B cell (primary cell): ENCODE results near the gene FAM234A. TPM values are rescaled to one million over a fixed set of nuclear protein-coding genes. Genes with fewer than 3 reads are reported as not detected.

Experiments used
- ATAC-seq: fragments of 200-7000 bp; cut with Tn5 transposase; one replicate; pipeline ENCODE4 v1.10.0; 2021; ENCODE audit warnings: low read depth, mild to moderate bottlenecking, moderate number of reproducible peaks, moderate library complexity
- CTCF ChIA-PET: fragments of 350-600 bp; sonication (Branson Sonifier 250); formaldehyde crosslinking; loops from one replicate; lab custom pipeline; 2021; ENCODE audit warnings: antibody characterized with exemption, inconsistent platforms; lab: Charles Lee
- POLR2A ChIA-PET: fragments of 350-600 bp; sonication (Branson Sonifier 250); formaldehyde crosslinking; loops from one replicate; lab custom pipeline; 2021; ENCODE audit warnings: antibody characterized with exemption; lab: Charles Lee
- DNase-seq: peaks from one replicate; pipeline ENCODE4 v3.0.0; 2013
- H2AFZ ChIP-seq: 2 replicates; pipeline ENCODE4 v1.6.1; 2012; ENCODE audit warnings: mild to moderate bottlenecking, low read depth, low read length; ENCODE audit not compliant: insufficient read depth, poor library complexity, severe bottlenecking
- H3K27ac ChIP-seq, 2 donors: 1 replicate in 1 of 2; 2 replicates in 1 of 2; pipeline ENCODE4 v1.5.1; 2012 to 2013; ENCODE audit warnings: low read length in 2 of 2, mild to moderate bottlenecking in 2 of 2, moderate library complexity in 1 of 2
- H3K27me3 ChIP-seq, 4 experiments: fragments of 200-600 bp in 1 of 4; sonication (generic) in 1 of 4; replicated peaks in 1 of 4; 1 replicate in 2 of 4; 2 replicates in 2 of 4; pipeline versions ENCODE4 v1.6.1 to v1.7.0; 2013 to 2016; ENCODE audit warnings: low read length in 3 of 4, mild to moderate bottlenecking in 2 of 4, mixed read lengths in 1 of 4, moderate library complexity in 1 of 4; ENCODE audit not compliant: insufficient read depth in 4 of 4, control insufficient read depth in 3 of 4; ENCODE audit errors: control extremely low read depth in 1 of 4
- H3K36me3 ChIP-seq, 2 experiments: replicated peaks in 1 of 2; 1 replicate in 1 of 2; 2 replicates in 1 of 2; pipeline versions ENCODE4 v1.6.1 to v1.7.1; 2013; ENCODE audit warnings: low read length in 1 of 2; ENCODE audit not compliant: insufficient read depth in 2 of 2, control insufficient read depth in 1 of 2; ENCODE audit errors: control extremely low read depth in 1 of 2, extremely low read depth in 1 of 2
- H3K4me1 ChIP-seq, 2 donors: fragments of 200-600 bp in 1 of 2; sonication (generic) in 1 of 2; 1 replicate in 1 of 2; 2 replicates in 1 of 2; pipeline versions ENCODE4 v1.5.1 to v1.6.1; 2013 to 2017; ENCODE audit warnings: low read length in 2 of 2; ENCODE audit not compliant: control insufficient read depth in 2 of 2, insufficient read depth in 2 of 2
- H3K4me2 ChIP-seq: replicated peaks from 2 replicates; pipeline ENCODE3; 2012; ENCODE audit warnings: mild to moderate bottlenecking, low read depth, low read length; ENCODE audit not compliant: poor library complexity, severe bottlenecking
- H3K4me3 ChIP-seq, 5 experiments: fragments of 200-600 bp in 1 of 5; sonication (generic) in 1 of 5; 1 replicate in 3 of 5; 2 replicates in 2 of 5; pipeline versions ENCODE4 v1.5.1 to v1.7.0; 2011 to 2016; ENCODE audit warnings: low read length in 4 of 5, mild to moderate bottlenecking in 4 of 5, low read depth in 2 of 5, control low read depth in 1 of 5, moderate library complexity in 1 of 5; ENCODE audit not compliant: insufficient read depth in 1 of 5; ENCODE audit errors: control extremely low read depth in 1 of 5, extremely low read depth in 1 of 5
- H3K79me2 ChIP-seq: fragments of 200-600 bp; sonication (generic); one replicate; pipeline ENCODE4 v1.6.0; 2016; ENCODE audit warnings: low read length; ENCODE audit not compliant: control insufficient read depth, insufficient read depth
- H3K9ac ChIP-seq: fragments of 200-600 bp; sonication (generic); 2 replicates; pipeline ENCODE4 v1.6.1; 2017; ENCODE audit warnings: mild to moderate bottlenecking, low read length, moderate library complexity
- H3K9me3 ChIP-seq, 3 donors: one replicate each; pipeline versions ENCODE4 v1.6.1 to v1.7.1; 2013; ENCODE audit warnings: low read length in 2 of 3; ENCODE audit not compliant: control insufficient read depth in 2 of 3, insufficient read depth in 1 of 3; ENCODE audit errors: control extremely low read depth in 1 of 3
- H4K20me1 ChIP-seq: 2 replicates; pipeline ENCODE4 v1.6.0; 2012; ENCODE audit warnings: mild to moderate bottlenecking, low read length; ENCODE audit not compliant: insufficient read depth, control insufficient read depth, poor library complexity, severe bottlenecking
- H3K27ac Mint-ChIP-seq: one replicate; pipeline ENCODE4 v1.8.0; 2021; ENCODE audit warnings: mixed read lengths
- H3K27me3 Mint-ChIP-seq: one replicate; pipeline ENCODE4 v1.8.0; 2021; ENCODE audit warnings: mixed read lengths
- H3K4me1 Mint-ChIP-seq: one replicate; pipeline ENCODE4 v1.8.0; 2021; ENCODE audit warnings: mixed read lengths
- H3K4me3 Mint-ChIP-seq: one replicate; pipeline ENCODE4 v1.8.0; 2021; ENCODE audit warnings: mixed read lengths
- H3K9me3 Mint-ChIP-seq: one replicate; pipeline ENCODE4 v1.8.0; 2022; ENCODE audit warnings: mixed read lengths; ENCODE audit not compliant: insufficient read depth
- CTCF ChIP-seq: fragments of 200-600 bp; IDR thresholded peaks from one replicate; pipeline ENCODE4 v1.8.0; 2022; ENCODE audit warnings: antibody characterized with exemption, mild to moderate bottlenecking
- EZH2 ChIP-seq: IDR thresholded peaks from 2 replicates; pipeline ENCODE4 v1.6.1; 2012; ENCODE audit warnings: borderline replicate concordance, low read depth, mild to moderate bottlenecking, moderate library complexity, low read length; ENCODE audit not compliant: insufficient read depth, poor library complexity, severe bottlenecking
- WGBS: methylation state at CpG from one replicate; pipeline ENCODE4 v1.1.5; 2013; ENCODE audit warnings: missing lambda C conversion rate; ENCODE audit not compliant: insufficient coverage; 5-methylcytosine and 5-hydroxymethylcytosine counted together
- intact Hi-C: fragments of 100-400 bp; cut with micrococcal nuclease; formaldehyde crosslinking; loops from one replicate; pipeline ENCODE4 v1.10.0; 2022
- polyA plus RNA-seq: library from polyadenylated mRNA; depleted of rRNA; stranded (reverse); fragments of >200 nt; gene quantifications from 2 replicates; pipeline ENCODE4 v1.2.3, GENCODE V29; 2012
- total RNA-seq, 2 donors: library from RNA; stranded (reverse); fragments of 120-200 nt in 1 of 2; gene quantifications; 1 replicate in 1 of 2; 2 replicates in 1 of 2; pipeline versions ENCODE4 v1.2.3 to v1.2.4, GENCODE V29; 2013 to 2022

FAM234A gene
- total and polyA plus RNA-seq, 2 donors (not counting 1 experiment from before 2014, with no cell fraction given): 35.1 to 42.9 TPM

- peaks cover 3% of the 10 kb centered on the region for H3K4me1 Mint-ChIP-seq
- H2AFZ ChIP-seq: no peak overlapping the region
- H3K9me3 ChIP-seq: peaks cover 0 to under 1% (median 0%) of the 10 kb centered on the region in 3 donors
- no peak overlapping the region for H3K27ac ChIP-seq
- peaks cover 0 to 27% (median 3%) of the 10 kb centered on the region in 4 experiments for H3K27me3 ChIP-seq
- 62% methylated on average over 25 of the region's 27 CpGs for WGBS
- ChIA-PET POLR2A (no interaction called here), CTCF (no interaction called here)
- H3K9ac ChIP-seq: no peak overlapping the region
- TF ChIP-seq CTCF: no peak
- TF ChIP-seq EZH2: no peak
- H3K4me1 ChIP-seq: peaks cover 0 to 7% of the 10 kb centered on the region in 2 donors
- intact Hi-C loops: no loop called here
- no peak overlapping the region for H3K27ac Mint-ChIP-seq
- DNase-seq (no peak), ATAC-seq (no peak)
- no peaks in the 10 kb centered on the region for H3K36me3 ChIP-seq
- H3K4me2 ChIP-seq: peak overlapping the region; percentile 52
- no peak overlapping the region for H3K4me3 ChIP-seq
- no peaks in the 10 kb centered on the region for H3K79me2 ChIP-seq
- H3K4me3 Mint-ChIP-seq: no peak overlapping the region
- peaks cover 15% of the 10 kb centered on the region for H3K27me3 Mint-ChIP-seq
- H3K9me3 Mint-ChIP-seq: no peaks in the 10 kb centered on the region
- H4K20me1 ChIP-seq: no peaks in the 10 kb centered on the region
These were observed 46.5 kb downstream of the FAM234A start for GRCh38 chr16:280991-281659.

GRCh38 chr16:281660-282255 is 47.1 kb downstream of the FAM234A start:
- no peak for DNase-seq
- no peak overlapping the region for H3K27ac ChIP-seq
- Mint-ChIP-seq H3K4me3 (no peak overlapping the region), H3K9me3 (no peaks in the 10 kb centered on the region), H3K27me3 (peaks cover 10% of the 10 kb centered on the region), H3K4me1 (no peaks in the 10 kb centered on the region), H3K27ac (no peak overlapping the region)
- WGBS: 79% methylated on average over 14 of the region's 25 CpGs
- CTCF ChIA-PET: interaction anchor here (0.6 kb wide), 1 partner anchor 13 kb away, joined by 6 read pairs; no protein-coding TSS in a partner anchor
- no peak overlapping the region for H2AFZ ChIP-seq
- no peaks in the 10 kb centered on the region for H4K20me1 ChIP-seq
- H3K4me3 ChIP-seq: no peak overlapping the region
- intact Hi-C loops: no loop called here
- no peaks in the 10 kb centered on the region for H3K36me3 ChIP-seq
- ATAC-seq: no peak
- H3K4me1 ChIP-seq: peaks cover 0 to 7% of the 10 kb centered on the region in 2 donors
- no peaks in the 10 kb centered on the region for H3K79me2 ChIP-seq
- POLR2A ChIA-PET: no interaction called here
- peaks cover 0 to 6% (median 0%) of the 10 kb centered on the region in 3 donors for H3K9me3 ChIP-seq
- no peak overlapping the region for H3K9ac ChIP-seq
- peaks cover 0 to 21% (median 3%) of the 10 kb centered on the region in 4 experiments for H3K27me3 ChIP-seq
- no peak for TF ChIP-seq EZH2
- TF ChIP-seq CTCF: no peak
- no peak overlapping the region for H3K4me2 ChIP-seq
